Body of pancreas (tissue), 4 donors: ENCODE measurements around the gene ANKRD12. TPM values are rescaled to one million over a fixed set of nuclear protein-coding genes. Genes with fewer than 3 reads are reported as not detected.

Experiments used
- ATAC-seq: fragments of 150-250 bp; one replicate; pipeline ENCODE4 v1.9.1; 2016
- DNase-seq, 4 donors: peaks; one replicate each; pipeline ENCODE4 v3.0.0-alpha.2; 2019
- H3K27ac ChIP-seq, 4 donors: fragments of 200-600 bp; sonication (generic); 1 replicate in 3 of 4; 2 replicates in 1 of 4; pipeline versions ENCODE4 v1.5.1 to v1.6.1; 2016 to 2019; ENCODE audit warnings: mild to moderate bottlenecking in 1 of 4, mixed read lengths in 1 of 4, moderate library complexity in 1 of 4
- H3K27me3 ChIP-seq, 2 donors: fragments of 200-600 bp; sonication (generic); one replicate each; pipeline ENCODE4 v1.6.0; 2016; ENCODE audit warnings: mild to moderate bottlenecking in 1 of 2
- H3K36me3 ChIP-seq, 2 donors: fragments of 200-600 bp; sonication (generic); replicated peaks in 1 of 2; 2 replicates each; pipeline ENCODE4 v1.5.1; 2016; ENCODE audit warnings: low read depth in 2 of 2; ENCODE audit not compliant: insufficient read depth in 1 of 2
- H3K4me1 ChIP-seq: fragments of 200-600 bp; sonication (generic); one replicate; pipeline ENCODE4 v1.6.0; 2016
- H3K4me3 ChIP-seq, 2 donors: fragments of 200-600 bp; sonication (generic); 1 replicate in 1 of 2; 2 replicates in 1 of 2; pipeline ENCODE4 v1.5.1; 2016 to 2019
- H3K9me3 ChIP-seq, 3 donors: fragments of 200-600 bp; sonication (generic); 1 replicate in 2 of 3; 2 replicates in 1 of 3; pipeline ENCODE4 v1.5.1; 2016
- CTCF ChIP-seq, 7 experiments: fragments of 450-650 bp in 4 of 7; fragments of 200-600 bp in 3 of 7; sonication (generic) in 3 of 7; IDR thresholded peaks; one replicate each; pipeline ENCODE4 v1.5.1; 2016 to 2019; ENCODE audit warnings: antibody characterized with exemption in 7 of 7
- POLR2A ChIP-seq, 3 donors: fragments of 450-650 bp; IDR thresholded peaks; one replicate each; pipeline ENCODE4 v1.6.1; 2016; ENCODE audit warnings: antibody characterized with exemption in 3 of 3, mild to moderate bottlenecking in 2 of 3
- WGBS, 2 donors: methylation state at CpG; one replicate each; pipeline ENCODE4 v1.1.5; 2017; 5-methylcytosine and 5-hydroxymethylcytosine counted together
- intact Hi-C: fragments of 100-400 bp; cut with DNase I; formaldehyde crosslinking; loops from one replicate; pipeline ENCODE4 v1.15.1; 2023
- total RNA-seq, 2 donors: library from RNA; depleted of rRNA; stranded (reverse); fragments of >200 nt; gene quantifications; one replicate each; pipeline ENCODE4 v1.1.0, GENCODE V29; 2016

ANKRD12 gene
- total RNA-seq, 2 donors from 2014 or later: 25.4 to 32.9 TPM

- ATAC-seq: no peak
- TF ChIP-seq CTCF (IDR thresholded peaks at IDR 0.05): no peak
- no peak for TF ChIP-seq POLR2A (IDR thresholded peaks at IDR 0.05)
- WGBS, 2 donors: 86 to 94% methylated on average over 2 of the region's 2 CpGs
Measured at GRCh38 chr18:9283791-9284190, 147.2 kb downstream of the ANKRD12 start.

GRCh38 chr18:9285604-9286003 lies 149.0 kb downstream of the ANKRD12 start:
- WGBS, 2 donors: 94 to 97% methylated on average over 2 of the region's 2 CpGs
- ATAC-seq: no peak
- no peaks in the 10 kb centered on the region for H3K4me1 ChIP-seq

More at GRCh38 chr18:9283791-9284190, 147.2 kb downstream of the ANKRD12 start:
- intact Hi-C loops: no loop called here
- Histone ChIP-seq H3K9me3 (no peaks in the 10 kb centered on the region), H3K36me3 (peaks cover 0 to 1% of the 10 kb centered on the region in 2 donors), H3K4me1 (no peaks in the 10 kb centered on the region), H3K27me3 (no peaks in the 10 kb centered on the region), H3K4me3 (no peak overlapping the region), H3K27ac (no peak overlapping the region)
- DNase-seq: no peak

GRCh38 chr18:9287036-9287435 lies 150.5 kb downstream of the ANKRD12 start:
- WGBS, 2 donors: 82% methylated on average over 7 of the region's 7 CpGs

More at GRCh38 chr18:9285604-9286003, 149.0 kb downstream of the ANKRD12 start:
- H3K27ac ChIP-seq: no peak overlapping the region
- no peak for DNase-seq
- no peaks in the 10 kb centered on the region for H3K27me3 ChIP-seq
- TF ChIP-seq CTCF (IDR thresholded peaks at IDR 0.05): no peak
- no peak for TF ChIP-seq POLR2A (IDR thresholded peaks at IDR 0.05)
- no peak overlapping the region for H3K4me3 ChIP-seq
- H3K9me3 ChIP-seq: no peaks in the 10 kb centered on the region
- H3K36me3 ChIP-seq: no peaks in the 10 kb centered on the region
- intact Hi-C loops: no loop called here

GRCh38 chr18:9289698-9290097 lies 153.1 kb downstream of the ANKRD12 start:
- intact Hi-C loops: no loop called here
- Histone ChIP-seq H3K4me3 (no peak overlapping the region), H3K36me3 (no peaks in the 10 kb centered on the region), H3K9me3 (no peaks in the 10 kb centered on the region), H3K27me3 (no peaks in the 10 kb centered on the region), H3K4me1 (no peaks in the 10 kb centered on the region), H3K27ac (no peak overlapping the region)
- DNase-seq: no peak
- ATAC-seq: no peak
- no peak for TF ChIP-seq CTCF (IDR thresholded peaks at IDR 0.05)
- TF ChIP-seq POLR2A (IDR thresholded peaks at IDR 0.05): no peak

More at GRCh38 chr18:9287036-9287435, 150.5 kb downstream of the ANKRD12 start:
- DNase-seq: no peak
- H3K9me3 ChIP-seq: no peaks in the 10 kb centered on the region
- intact Hi-C loops: no loop called here
- no peak for TF ChIP-seq POLR2A (IDR thresholded peaks at IDR 0.05)
- no peak for TF ChIP-seq CTCF (IDR thresholded peaks at IDR 0.05)
- no peaks in the 10 kb centered on the region for H3K4me1 ChIP-seq
- H3K27me3 ChIP-seq: no peaks in the 10 kb centered on the region
- no peaks in the 10 kb centered on the region for H3K36me3 ChIP-seq
- ATAC-seq: no peak
- no peak overlapping the region for H3K4me3 ChIP-seq
- H3K27ac ChIP-seq: no peak overlapping the region

GRCh38 chr18:9290156-9290555 lies 153.6 kb downstream of the ANKRD12 start:
- no peak for DNase-seq
- no peak for TF ChIP-seq POLR2A (IDR thresholded peaks at IDR 0.05)
- TF ChIP-seq CTCF (IDR thresholded peaks at IDR 0.05): no peak
- ATAC-seq: no peak
- no peaks in the 10 kb centered on the region for H3K9me3 ChIP-seq
- intact Hi-C loops: no loop called here
- H3K27ac ChIP-seq: no peak overlapping the region
- no peaks in the 10 kb centered on the region for H3K4me1 ChIP-seq
- no peaks in the 10 kb centered on the region for H3K36me3 ChIP-seq
- H3K4me3 ChIP-seq: no peak overlapping the region
- H3K27me3 ChIP-seq: no peaks in the 10 kb centered on the region
